Thyroid gland (tissue), 4 donors: ENCODE results near the gene TXNDC15.
A peak's percentile ranks its signal among the peaks of the same experiment; 100 is the strongest.

Experiments used
- CTCF ChIP-seq, 6 experiments: fragments of 200-600 bp in 3 of 6; fragments of 450-650 bp in 3 of 6; sonication (generic) in 3 of 6; IDR thresholded peaks; one replicate each; pipeline ENCODE4 v1.5.1; 2016 to 2019; ENCODE audit warnings: antibody characterized with exemption in 6 of 6, mild to moderate bottlenecking in 2 of 6, inconsistent platforms in 1 of 6, moderate library complexity in 1 of 6
- POLR2A ChIP-seq, 2 donors: fragments of 450-650 bp; IDR thresholded peaks; one replicate each; pipeline ENCODE4 v1.6.1; 2017; ENCODE audit warnings: antibody characterized with exemption in 2 of 2, mild to moderate bottlenecking in 2 of 2, moderate library complexity in 1 of 2

- TF ChIP-seq CTCF (IDR thresholded peaks at IDR 0.05) (peak in 3 of 6 experiments; percentile 24 to 46 (median 37)), POLR2A (IDR thresholded peaks at IDR 0.05) (no peak)
These were observed 43.1 kb downstream of the TXNDC15 start for GRCh38 chr5:134917070-134917815.
